ENCODE measurements around the gene IER5L. TPM values are rescaled to one million over a fixed set of nuclear protein-coding genes. Genes with fewer than 3 reads are reported as not detected.

IER5L gene
- polyA plus RNA-seq, 1 donor, result 11.6 TPM

DNA sequence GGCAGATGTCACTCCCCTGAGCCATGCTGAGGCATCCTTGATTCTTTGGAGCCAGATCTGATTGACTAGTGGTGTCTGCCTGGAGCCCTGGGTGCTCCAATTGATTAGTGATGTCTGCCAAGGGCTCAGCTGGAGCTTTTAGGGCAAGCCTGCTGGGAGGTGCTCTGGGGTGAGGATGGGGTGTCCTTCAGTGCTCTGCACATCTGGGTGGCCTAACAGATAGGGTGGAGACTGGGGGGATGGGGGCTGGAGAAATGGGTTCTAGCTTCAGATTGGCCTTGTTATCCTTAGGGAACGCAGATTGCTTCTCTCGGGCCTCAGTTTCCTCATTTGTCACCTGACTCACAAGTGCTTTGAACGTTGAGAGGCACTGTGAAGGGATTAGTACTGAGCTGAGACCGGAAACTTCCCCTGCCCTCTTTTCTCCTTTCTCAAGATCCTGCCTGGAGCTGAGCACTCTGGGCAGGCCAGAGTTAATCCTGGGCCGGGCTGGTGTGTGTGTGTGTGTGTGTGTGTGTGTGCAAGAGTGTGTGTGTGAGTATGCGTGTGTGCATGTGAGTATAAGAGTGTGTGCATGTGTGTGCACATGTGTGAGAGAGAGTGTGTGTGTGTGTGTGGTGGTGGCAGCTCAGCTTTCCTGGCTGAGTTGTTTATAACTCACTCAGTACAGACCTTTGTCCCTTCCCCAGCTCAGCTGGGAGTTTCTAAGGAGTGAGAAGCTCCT, 5.6 kb upstream of the IER5L start:
- Histone ChIP-seq H3K4me1 (ENCODE audit: control insufficient read depth, insufficient read depth, low read length) (peaks cover 64% of the 10 kb centered on the region), H3K27ac (ENCODE audit: low read length) (peak overlapping the region; percentile 94), H3K4me3 (ENCODE audit: low read length) (peak overlapping the region; percentile 5), H3K36me3 (ENCODE audit: control insufficient read depth, insufficient read depth, low read length) (no peaks in the 10 kb centered on the region), H3K9me3 (ENCODE audit: control insufficient read depth, low read depth, low read length) (no peaks in the 10 kb centered on the region), H3K27me3 (ENCODE audit: control insufficient read depth, insufficient read depth, low read length) (no peaks in the 10 kb centered on the region)
- WGBS (ENCODE audit: insufficient coverage, low lambda C conversion rate), result no CpG with 5 or more reads among the region's 6 CpGs
- DNase-seq, result peak; percentile 90 to 95

GRCh38 chr9:129182625-129183494, 4.8 kb upstream of the IER5L start:
- H3K36me3 ChIP-seq (ENCODE audit: control insufficient read depth, insufficient read depth, low read length), result no peaks in the 10 kb centered on the region
- H3K4me3 ChIP-seq (ENCODE audit: low read length), result peak overlapping the region; percentile 2
- H3K9me3 ChIP-seq (ENCODE audit: control insufficient read depth, low read depth, low read length), result no peaks in the 10 kb centered on the region
- no peaks in the 10 kb centered on the region for H3K27me3 ChIP-seq (ENCODE audit: control insufficient read depth, insufficient read depth, low read length)
- peak; percentile 64 to 71 for DNase-seq
- H3K4me1 ChIP-seq (ENCODE audit: control insufficient read depth, insufficient read depth, low read length), result peaks cover 65% of the 10 kb centered on the region
- H3K27ac ChIP-seq (ENCODE audit: low read length), result peak overlapping the region; percentile 94
- whole genome bisulfite sequencing (ENCODE audit: insufficient coverage, low lambda C conversion rate), result 86% methylated on average over 1 of the region's 20 CpGs

DNA sequence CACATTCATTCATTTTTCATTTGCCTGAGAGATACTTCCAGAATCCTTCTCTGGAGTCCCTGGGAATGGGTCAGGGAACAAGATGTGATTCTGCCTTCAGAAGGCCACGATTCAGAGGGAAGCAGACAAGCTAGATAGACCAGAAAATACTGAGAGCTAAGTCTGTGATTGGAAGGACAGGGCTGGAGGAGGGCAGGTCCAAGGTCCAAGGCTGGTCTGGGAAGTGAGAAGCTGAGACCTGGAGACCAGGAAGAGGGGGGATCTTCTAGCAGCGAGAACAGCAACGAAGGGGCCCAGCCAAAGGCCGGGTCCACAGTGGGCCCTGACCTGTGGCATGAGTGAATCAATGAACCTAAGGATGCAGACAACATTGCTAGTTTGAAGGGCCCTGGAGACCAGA, 4.1 kb upstream of the IER5L start:
- peaks cover 65% of the 10 kb centered on the region for H3K4me1 ChIP-seq (ENCODE audit: control insufficient read depth, insufficient read depth, low read length)
- peak; percentile 84 to 93 for DNase-seq
- H3K27me3 ChIP-seq (ENCODE audit: control insufficient read depth, insufficient read depth, low read length), result no peaks in the 10 kb centered on the region
- H3K36me3 ChIP-seq (ENCODE audit: control insufficient read depth, insufficient read depth, low read length), result no peaks in the 10 kb centered on the region
- WGBS (ENCODE audit: insufficient coverage, low lambda C conversion rate), result 14% methylated on average over 1 of the region's 4 CpGs
- peak overlapping the region; percentile 2 for H3K4me3 ChIP-seq (ENCODE audit: low read length)
- no peaks in the 10 kb centered on the region for H3K9me3 ChIP-seq (ENCODE audit: control insufficient read depth, low read depth, low read length)
- peak overlapping the region; percentile 94 for H3K27ac ChIP-seq (ENCODE audit: low read length)

DNA sequence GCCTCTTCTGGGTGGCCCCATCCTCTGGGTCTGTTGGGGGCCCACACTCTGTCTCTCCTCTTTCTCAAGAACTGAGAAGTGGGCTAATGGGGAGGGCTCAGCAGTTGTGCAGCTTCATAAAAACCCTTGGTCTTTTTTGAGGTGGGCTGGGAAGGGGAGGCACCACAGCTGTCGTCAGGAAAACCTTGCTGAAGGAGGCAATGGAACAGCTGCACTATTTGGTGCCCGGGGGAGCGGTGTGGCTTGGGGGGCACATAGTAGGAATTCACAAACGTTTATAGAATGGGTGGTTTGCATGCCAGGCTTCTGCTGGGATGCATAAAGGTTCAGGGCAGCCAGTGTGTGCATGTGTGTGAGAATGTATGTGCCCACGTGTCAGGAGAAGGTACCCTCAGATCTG, 3.2 kb upstream of the IER5L start:
- H3K4me3 ChIP-seq (ENCODE audit: low read length), result no peak overlapping the region
- no peaks in the 10 kb centered on the region for H3K9me3 ChIP-seq (ENCODE audit: control insufficient read depth, low read depth, low read length)
- no peaks in the 10 kb centered on the region for H3K27me3 ChIP-seq (ENCODE audit: control insufficient read depth, insufficient read depth, low read length)
- WGBS (ENCODE audit: insufficient coverage, low lambda C conversion rate), result no CpG with 5 or more reads among the region's 5 CpGs
- DNase-seq, result no peak
- no peaks in the 10 kb centered on the region for H3K36me3 ChIP-seq (ENCODE audit: control insufficient read depth, insufficient read depth, low read length)
- peaks cover 65% of the 10 kb centered on the region for H3K4me1 ChIP-seq (ENCODE audit: control insufficient read depth, insufficient read depth, low read length)
- H3K27ac ChIP-seq (ENCODE audit: low read length), result peak overlapping the region; percentile 94

DNA sequence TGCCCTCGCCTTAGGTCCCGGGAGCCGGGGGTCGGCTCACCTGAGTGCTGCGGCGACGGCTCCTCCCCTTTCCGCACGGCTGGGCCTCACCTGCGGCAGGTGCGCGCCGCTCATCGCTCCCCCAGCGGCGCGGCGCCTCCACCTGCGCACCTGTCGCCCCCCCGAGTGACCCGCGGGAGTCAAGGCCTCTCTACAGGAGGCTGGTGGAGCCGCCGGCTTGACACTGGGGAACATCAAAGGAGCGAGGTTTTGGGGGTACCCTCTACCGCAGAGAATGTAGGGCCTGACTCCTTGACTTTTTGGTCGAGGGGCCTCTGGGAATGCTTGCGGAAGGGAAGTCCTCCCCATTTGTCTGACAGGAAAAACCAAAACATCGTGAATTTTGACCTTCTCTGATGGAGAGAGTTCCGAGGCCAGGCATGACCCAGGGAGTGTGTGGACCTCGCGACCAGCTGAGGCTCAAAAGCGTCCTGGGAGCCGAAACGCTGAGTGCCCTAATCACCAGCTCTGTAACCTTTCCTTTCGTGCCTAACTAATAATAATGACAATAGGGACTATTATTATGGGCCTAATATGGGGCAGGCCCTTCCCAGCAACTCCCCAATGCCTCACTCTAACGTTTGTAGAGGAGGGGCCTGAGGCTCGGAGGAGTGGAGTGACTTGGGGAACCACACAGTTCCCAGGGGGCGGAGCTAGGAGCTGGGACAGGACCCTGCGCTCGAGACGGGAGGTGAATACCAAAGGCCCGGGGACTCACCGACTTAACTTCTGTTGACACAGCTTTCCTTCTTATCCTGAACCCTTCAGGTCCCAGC, 714 bp upstream of the IER5L start:
- peaks cover 56% of the 10 kb centered on the region for H3K4me1 ChIP-seq (ENCODE audit: control insufficient read depth, insufficient read depth, low read length)
- peak; percentile 59 to 81 for DNase-seq
- WGBS (ENCODE audit: insufficient coverage, low lambda C conversion rate), result no CpG with 5 or more reads among the region's 45 CpGs

GRCh38 chr9:129177443-129177790, 644 bp downstream of the IER5L start:
- Histone ChIP-seq H3K27me3 (ENCODE audit: control insufficient read depth, insufficient read depth, low read length) (peaks cover 3% of the 10 kb centered on the region), H3K9me3 (ENCODE audit: control insufficient read depth, low read depth, low read length) (peaks cover 5% of the 10 kb centered on the region), H3K4me1 (ENCODE audit: control insufficient read depth, insufficient read depth, low read length) (peaks cover 50% of the 10 kb centered on the region), H3K27ac (ENCODE audit: low read length) (peak overlapping the region; percentile 87), H3K4me3 (ENCODE audit: low read length) (peak overlapping the region; percentile 97), H3K36me3 (ENCODE audit: control insufficient read depth, insufficient read depth, low read length) (no peaks in the 10 kb centered on the region)
- no CpG with 5 or more reads among the region's 56 CpGs for WGBS (ENCODE audit: insufficient coverage, low lambda C conversion rate)
- no peak for DNase-seq

More for the DNA sequence above, 714 bp upstream of the IER5L start:
- H3K36me3 ChIP-seq (ENCODE audit: control insufficient read depth, insufficient read depth, low read length), result no peaks in the 10 kb centered on the region
- H3K27ac ChIP-seq (ENCODE audit: low read length), result peak overlapping the region; percentile 94
- H3K9me3 ChIP-seq (ENCODE audit: control insufficient read depth, low read depth, low read length), result peaks cover 5% of the 10 kb centered on the region
- H3K4me3 ChIP-seq (ENCODE audit: low read length), result peak overlapping the region; percentile 22
- H3K27me3 ChIP-seq (ENCODE audit: control insufficient read depth, insufficient read depth, low read length), result no peaks in the 10 kb centered on the region

GRCh38 chr9:129176701-129177442, 1.2 kb downstream of the IER5L start:
- no CpG with 5 or more reads among the region's 80 CpGs for WGBS (ENCODE audit: insufficient coverage, low lambda C conversion rate)
- H3K27ac ChIP-seq (ENCODE audit: low read length), result peak overlapping the region; percentile 94
- no peaks in the 10 kb centered on the region for H3K36me3 ChIP-seq (ENCODE audit: control insufficient read depth, insufficient read depth, low read length)
- H3K9me3 ChIP-seq (ENCODE audit: control insufficient read depth, low read depth, low read length), result peaks cover 5% of the 10 kb centered on the region
- H3K27me3 ChIP-seq (ENCODE audit: control insufficient read depth, insufficient read depth, low read length), result peaks cover 4% of the 10 kb centered on the region
- DNase-seq, result peak in 1 of 2 donors; percentile 69
- peak overlapping the region; percentile 91 for H3K4me3 ChIP-seq (ENCODE audit: low read length)
- H3K4me1 ChIP-seq (ENCODE audit: control insufficient read depth, insufficient read depth, low read length), result peaks cover 44% of the 10 kb centered on the region

DNA sequence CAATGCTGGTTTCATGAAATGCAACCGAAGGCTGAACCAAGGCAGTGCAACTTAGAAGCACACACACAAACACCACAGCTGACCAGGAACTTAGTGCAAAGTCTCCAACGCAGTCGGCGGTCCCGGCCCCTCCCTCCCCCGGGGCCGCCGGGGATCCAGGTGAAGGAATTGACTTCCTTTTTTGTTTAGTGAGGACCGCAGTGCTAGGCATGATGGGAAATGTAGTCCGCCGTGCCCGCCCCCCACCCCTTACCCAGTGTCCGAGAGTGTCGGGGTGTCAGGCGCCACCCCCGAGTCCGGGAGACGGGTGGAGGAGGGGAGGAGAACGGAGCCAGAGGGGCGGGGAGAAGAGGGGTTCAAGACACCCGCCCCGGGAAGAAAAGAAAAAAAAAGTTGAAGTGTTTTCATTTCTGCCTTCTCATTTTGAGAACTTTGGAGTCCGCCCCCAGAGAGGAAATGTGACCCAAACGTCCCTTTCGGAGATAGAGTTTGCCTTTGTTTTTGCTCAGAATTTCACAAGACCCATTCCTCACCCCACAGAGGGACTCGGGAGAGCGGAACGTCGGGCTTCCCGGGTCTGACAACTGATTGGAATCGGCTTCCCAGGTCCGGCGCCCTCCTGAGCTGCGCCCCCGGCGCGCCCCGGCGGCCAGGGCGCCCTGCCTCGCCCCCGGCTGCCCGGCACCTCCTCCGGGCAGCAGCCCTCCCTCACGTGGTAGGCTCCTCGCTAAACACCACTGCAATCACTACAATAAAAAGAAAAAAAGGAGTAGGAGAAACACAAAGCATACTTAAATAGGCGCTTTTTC, 2.0 kb downstream of the IER5L start:
- peaks cover 36% of the 10 kb centered on the region for H3K4me1 ChIP-seq (ENCODE audit: control insufficient read depth, insufficient read depth, low read length)
- 0% methylated on average over 1 of the region's 47 CpGs for WGBS (ENCODE audit: insufficient coverage, low lambda C conversion rate)
- H3K9me3 ChIP-seq (ENCODE audit: control insufficient read depth, low read depth, low read length), result peaks cover 5% of the 10 kb centered on the region
- H3K36me3 ChIP-seq (ENCODE audit: control insufficient read depth, insufficient read depth, low read length), result no peaks in the 10 kb centered on the region
- H3K27me3 ChIP-seq (ENCODE audit: control insufficient read depth, insufficient read depth, low read length), result peaks cover 4% of the 10 kb centered on the region
- peak; percentile 93 to 98 for DNase-seq
- H3K27ac ChIP-seq (ENCODE audit: low read length), result peak overlapping the region; percentile 94
- peak overlapping the region; percentile 91 for H3K4me3 ChIP-seq (ENCODE audit: low read length)

GRCh38 chr9:129175515-129175824, 2.6 kb downstream of the IER5L start:
- Histone ChIP-seq H3K9me3 (ENCODE audit: control insufficient read depth, low read depth, low read length) (peaks cover 5% of the 10 kb centered on the region), H3K27me3 (ENCODE audit: control insufficient read depth, insufficient read depth, low read length) (peaks cover 4% of the 10 kb centered on the region), H3K4me1 (ENCODE audit: control insufficient read depth, insufficient read depth, low read length) (peaks cover 30% of the 10 kb centered on the region), H3K27ac (ENCODE audit: low read length) (peak overlapping the region; percentile 94), H3K4me3 (ENCODE audit: low read length) (peak overlapping the region; percentile 91), H3K36me3 (ENCODE audit: control insufficient read depth, insufficient read depth, low read length) (no peaks in the 10 kb centered on the region)
- DNase-seq, result no peak
- 0% methylated on average over 2 of the region's 10 CpGs for WGBS (ENCODE audit: insufficient coverage, low lambda C conversion rate)
